ENCODE data around the gene ZNF883.

The ZNF883 gene

GRCh38 chr9:112917047-112917986, 94.7 kb downstream of the ZNF883 start:
- no peak for DNase-seq

DNA sequence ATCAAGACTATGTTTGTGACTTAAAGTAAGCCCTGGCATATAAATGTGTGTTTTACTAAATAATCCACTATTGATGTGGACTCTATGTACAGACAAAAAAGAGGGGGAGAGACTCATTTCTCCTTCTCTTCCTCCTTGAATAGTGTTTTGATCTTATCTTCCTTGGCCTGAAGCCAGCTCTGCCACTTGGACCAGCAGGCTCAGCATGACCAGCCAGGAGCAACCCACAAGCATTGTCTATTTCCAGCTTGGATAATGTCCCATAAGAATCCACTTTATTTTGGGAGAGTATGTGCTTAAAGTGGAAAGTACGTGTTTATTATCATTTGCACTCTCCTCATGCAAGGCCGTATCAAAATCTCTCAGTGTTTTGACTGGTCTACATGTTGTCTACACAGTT, 97.5 kb downstream of the ZNF883 start:
- no peak for DNase-seq

GRCh38 chr9:112913326-112913725, 98.7 kb downstream of the ZNF883 start:
- DNase-seq: no peak

DNA sequence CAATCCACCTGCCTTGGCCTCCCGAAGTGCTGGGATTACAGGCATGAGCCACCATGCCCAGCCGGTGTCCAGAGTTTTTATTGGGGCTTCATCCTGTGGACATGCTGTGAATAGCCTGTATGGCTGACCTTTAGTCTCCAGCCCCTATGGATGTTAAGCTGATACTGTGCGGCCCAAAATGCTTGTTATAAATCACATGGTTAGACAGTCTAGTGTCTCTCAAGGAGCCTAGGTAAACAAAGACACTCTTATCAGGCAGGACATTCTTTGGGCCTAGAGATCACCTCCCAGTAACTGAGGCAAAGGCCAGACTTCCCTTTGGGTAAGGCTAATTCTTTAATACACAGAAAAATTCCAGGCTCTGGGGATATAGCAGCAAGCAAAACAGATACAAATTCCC, 99.4 kb downstream of the ZNF883 start:
- no peak for DNase-seq

DNA sequence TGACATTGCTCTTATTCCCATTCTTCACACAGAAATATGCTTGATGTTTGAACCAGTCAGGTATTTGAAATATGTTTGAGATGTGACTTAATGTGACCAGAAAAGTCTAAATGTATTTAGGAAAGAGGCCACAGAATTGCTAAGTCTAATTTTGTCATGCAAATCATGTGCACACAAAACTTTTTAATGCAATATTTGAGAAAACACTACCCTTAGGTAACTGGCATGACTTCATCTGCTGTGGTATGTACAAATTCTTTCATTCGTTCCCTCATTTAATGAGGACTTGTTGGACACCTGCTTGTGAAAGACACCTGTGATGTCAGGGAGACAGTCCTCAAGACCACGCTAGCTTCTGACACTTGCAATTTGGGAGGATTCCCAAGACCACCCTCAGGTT, 100.3 kb downstream of the ZNF883 start:
- no peak for DNase-seq
